ENCODE results near the gene MOGAT2. TPM values are rescaled to one million over a fixed set of nuclear protein-coding genes. Genes with fewer than 3 reads are reported as not detected.

The MOGAT2 gene
- total RNA-seq, 2 experiments from 2014 or later, result not detected

DNA sequence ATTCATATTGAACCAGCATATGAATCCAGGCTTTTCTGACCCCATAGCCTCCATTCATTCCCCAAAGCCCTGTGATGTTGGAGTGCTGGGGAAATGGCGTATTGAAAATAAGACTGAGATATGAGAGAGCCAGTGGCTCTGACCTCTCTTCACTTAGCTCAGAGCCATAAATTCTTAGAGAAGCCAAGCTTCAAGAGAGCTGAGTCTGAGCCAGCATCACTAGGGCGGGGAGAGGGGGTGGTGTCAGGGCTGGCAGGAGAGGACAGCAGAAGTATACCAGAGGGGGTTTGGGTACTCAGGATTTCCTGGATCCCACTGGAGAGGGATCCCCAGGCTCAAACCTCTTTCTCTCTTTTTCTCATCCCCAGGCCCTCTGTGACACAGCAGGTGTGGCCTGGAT is 16.7 kb upstream of the MOGAT2 start:
- DNase-seq, result no peak
- H3K4me1 Mint-ChIP-seq, result peaks cover 1% of the 10 kb centered on the region
- ChIA-PET CTCF (no interaction called here), POLR2A (no interaction called here)
- no peaks in the 10 kb centered on the region for H3K9me3 Mint-ChIP-seq
- no peaks in the 10 kb centered on the region for H3K36me3 Mint-ChIP-seq (ENCODE audit: low read depth)
- H3K27ac Mint-ChIP-seq, result no peak overlapping the region
- peaks cover 26% of the 10 kb centered on the region for H3K27me3 Mint-ChIP-seq
- H3K4me3 Mint-ChIP-seq, result no peak overlapping the region

DNA sequence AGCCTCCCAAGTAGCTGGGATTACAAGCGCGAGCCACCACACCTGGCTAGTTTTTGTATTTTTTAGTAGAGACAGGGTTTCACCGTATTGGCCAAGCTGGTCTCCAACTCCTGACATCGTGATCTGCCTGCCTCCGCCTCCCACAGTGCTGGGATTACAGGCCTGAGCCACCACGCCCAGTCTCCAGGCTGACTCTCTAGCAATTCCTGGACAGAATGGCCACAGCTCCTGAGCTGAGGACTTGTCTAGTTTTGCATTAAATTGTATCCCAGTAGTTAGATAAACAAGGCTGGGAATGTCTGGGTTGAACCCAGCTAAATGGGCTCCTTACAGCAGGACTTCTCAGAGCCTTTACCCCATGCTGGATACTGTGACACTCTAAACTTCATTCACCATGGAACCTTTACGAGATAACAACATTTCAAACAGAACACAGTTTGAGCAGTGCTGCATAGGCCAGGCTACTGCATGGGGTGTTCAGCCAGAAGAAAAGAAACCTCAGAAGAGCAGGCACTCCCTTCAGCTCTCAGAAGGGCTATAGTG is 13.9 kb upstream of the MOGAT2 start:
- Mint-ChIP-seq H3K4me3 (no peak overlapping the region), H3K27me3 (peaks cover 7% of the 10 kb centered on the region), H3K9me3 (no peaks in the 10 kb centered on the region), H3K36me3 (ENCODE audit: low read depth) (no peaks in the 10 kb centered on the region), H3K27ac (no peak overlapping the region), H3K4me1 (peaks cover 6% of the 10 kb centered on the region)
- POLR2A ChIA-PET, result no interaction called here
- DNase-seq, result no peak
- CTCF ChIA-PET, result no interaction called here

DNA sequence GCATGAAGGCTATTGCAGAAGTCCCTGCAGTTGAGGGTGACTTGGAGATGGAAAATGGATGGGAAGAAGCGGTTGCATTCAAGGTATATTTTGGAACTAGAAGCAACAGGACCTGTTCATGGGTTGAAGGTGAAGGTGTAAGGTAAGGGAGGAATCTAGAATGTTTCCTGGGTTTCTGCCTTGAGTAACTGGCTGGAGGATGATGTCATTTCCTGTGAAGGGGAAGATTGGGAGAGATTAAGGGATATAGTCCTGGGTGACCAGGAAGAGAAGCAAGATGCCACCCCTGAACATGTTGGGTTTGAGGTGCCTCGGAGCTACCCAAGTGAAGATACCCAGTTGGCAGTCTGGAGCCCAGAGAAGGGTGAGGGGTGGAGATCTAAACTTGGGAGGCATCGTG is 12.1 kb upstream of the MOGAT2 start:
- CTCF ChIA-PET, result interaction anchor here (0.7 to 1.8 kb wide), 10 partner anchors 12 to 572 kb away, joined by 3 to 7 read pairs (median 4); no protein-coding TSS in a partner anchor
- Mint-ChIP-seq H3K27me3 (peaks cover 2% of the 10 kb centered on the region), H3K4me3 (no peak overlapping the region), H3K27ac (no peak overlapping the region), H3K9me3 (no peaks in the 10 kb centered on the region), H3K4me1 (peaks cover 6% of the 10 kb centered on the region), H3K36me3 (ENCODE audit: low read depth) (no peaks in the 10 kb centered on the region)
- no peak for DNase-seq
- POLR2A ChIA-PET, result no interaction called here

DNA sequence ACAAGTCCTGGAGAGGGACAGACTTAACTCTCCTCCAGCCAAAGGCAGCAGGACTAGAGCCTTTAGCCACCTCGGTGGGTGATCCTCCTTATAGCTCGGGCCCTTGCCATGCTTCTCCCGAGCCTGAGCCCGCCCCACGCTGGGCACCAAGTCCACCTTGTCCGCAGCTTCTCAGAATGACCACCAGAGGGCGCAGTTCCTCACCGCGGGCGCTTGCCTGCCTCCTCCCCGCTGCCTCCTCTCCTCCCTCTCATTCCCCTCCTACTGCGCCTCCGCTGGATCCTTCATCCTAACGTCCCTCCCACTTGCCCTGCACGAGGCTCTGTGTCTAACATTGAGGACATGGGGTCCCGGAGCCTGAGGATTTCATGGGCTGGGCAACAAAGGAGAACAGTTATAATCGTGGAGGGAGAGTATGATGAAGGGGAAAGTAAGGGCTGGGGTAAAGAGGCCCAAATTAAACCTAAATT is 11.3 kb upstream of the MOGAT2 start:
- peak; percentile 70 for DNase-seq
- Mint-ChIP-seq H3K9me3 (no peaks in the 10 kb centered on the region), H3K27ac (no peak overlapping the region), H3K27me3 (peaks cover 6% of the 10 kb centered on the region), H3K36me3 (ENCODE audit: low read depth) (no peaks in the 10 kb centered on the region), H3K4me3 (no peak overlapping the region), H3K4me1 (peaks cover 6% of the 10 kb centered on the region)
- ChIA-PET CTCF (interaction anchor here (0.7 to 1.8 kb wide), 12 partner anchors 9 to 571 kb away, joined by 3 to 7 read pairs (median 4); no protein-coding TSS in a partner anchor), POLR2A (no interaction called here)

DNA sequence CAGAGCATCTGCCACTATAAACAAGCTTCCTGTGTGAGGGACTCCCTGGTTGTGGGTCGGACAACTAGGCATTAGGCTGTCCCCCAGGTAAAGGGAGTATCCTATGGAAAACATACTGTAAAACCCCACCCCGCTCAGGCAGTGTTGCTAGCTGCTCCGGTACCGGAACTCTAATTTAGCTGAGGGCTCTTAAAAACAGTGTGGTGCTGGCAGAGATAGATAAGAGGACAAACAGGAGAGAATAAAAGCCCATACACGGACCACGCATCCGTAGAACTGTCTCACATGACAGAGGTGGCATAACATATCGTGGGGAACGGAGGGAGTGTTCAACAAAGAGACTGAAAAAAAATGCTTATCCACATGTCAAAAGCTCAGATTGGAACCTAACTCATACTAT is 3.4 kb upstream of the MOGAT2 start:
- H3K4me3 Mint-ChIP-seq, result no peak overlapping the region
- no peaks in the 10 kb centered on the region for H3K36me3 Mint-ChIP-seq (ENCODE audit: low read depth)
- CTCF ChIA-PET, result interaction anchor here (1.1 kb wide), 1 partner anchor 8 kb away, joined by 3 read pairs; no protein-coding TSS in a partner anchor
- H3K9me3 Mint-ChIP-seq, result no peaks in the 10 kb centered on the region
- no peak for DNase-seq
- POLR2A ChIA-PET, result no interaction called here
- peaks cover 13% of the 10 kb centered on the region for H3K27me3 Mint-ChIP-seq
- H3K27ac Mint-ChIP-seq, result no peak overlapping the region
- no peaks in the 10 kb centered on the region for H3K4me1 Mint-ChIP-seq

DNA sequence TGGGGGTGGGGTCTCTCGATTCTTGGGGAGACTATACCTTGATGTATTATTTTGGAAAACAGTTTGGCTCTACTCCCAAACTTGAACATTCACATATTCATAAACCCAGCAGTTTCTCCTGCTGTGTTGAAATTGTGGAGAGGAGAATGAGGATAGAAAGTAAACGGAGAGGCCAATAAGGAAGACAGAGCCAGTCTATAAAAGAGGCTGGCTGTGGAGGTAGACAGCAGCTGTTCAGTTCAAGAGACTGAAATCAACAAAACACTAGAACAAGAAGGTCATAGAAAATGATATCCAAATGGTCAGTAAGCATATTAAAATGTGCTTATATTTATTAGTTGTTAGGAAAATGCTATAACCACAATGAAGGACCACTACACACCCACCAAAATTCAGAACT is 1.9 kb upstream of the MOGAT2 start:
- Mint-ChIP-seq H3K36me3 (ENCODE audit: low read depth) (no peaks in the 10 kb centered on the region), H3K4me1 (no peaks in the 10 kb centered on the region), H3K27ac (no peak overlapping the region), H3K27me3 (peaks cover 11% of the 10 kb centered on the region), H3K4me3 (no peak overlapping the region), H3K9me3 (no peaks in the 10 kb centered on the region)
- no peak for DNase-seq
- ChIA-PET CTCF (no interaction called here), POLR2A (no interaction called here)

DNA sequence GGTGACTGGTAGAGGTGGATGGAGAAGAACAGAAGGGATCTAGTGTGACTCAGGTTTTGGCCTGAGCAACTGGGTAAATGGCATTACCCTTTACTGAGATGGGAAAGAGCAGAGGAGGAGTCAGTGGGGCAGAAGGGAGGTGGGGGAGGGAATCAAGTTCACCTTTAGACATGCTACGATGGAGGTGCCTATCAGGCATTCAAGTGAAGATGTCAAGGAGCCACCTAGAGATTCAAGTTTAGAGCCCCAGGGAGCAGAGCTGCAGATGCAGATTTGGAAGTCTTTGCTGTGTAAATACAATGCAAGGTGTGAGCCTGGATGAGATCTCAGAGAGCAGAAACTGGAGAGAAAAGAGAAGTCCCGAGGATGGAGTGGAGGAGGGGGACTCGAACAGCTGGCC is 979 bp upstream of the MOGAT2 start:
- CTCF ChIA-PET, result no interaction called here
- no peak overlapping the region for H3K27ac Mint-ChIP-seq

DNA sequence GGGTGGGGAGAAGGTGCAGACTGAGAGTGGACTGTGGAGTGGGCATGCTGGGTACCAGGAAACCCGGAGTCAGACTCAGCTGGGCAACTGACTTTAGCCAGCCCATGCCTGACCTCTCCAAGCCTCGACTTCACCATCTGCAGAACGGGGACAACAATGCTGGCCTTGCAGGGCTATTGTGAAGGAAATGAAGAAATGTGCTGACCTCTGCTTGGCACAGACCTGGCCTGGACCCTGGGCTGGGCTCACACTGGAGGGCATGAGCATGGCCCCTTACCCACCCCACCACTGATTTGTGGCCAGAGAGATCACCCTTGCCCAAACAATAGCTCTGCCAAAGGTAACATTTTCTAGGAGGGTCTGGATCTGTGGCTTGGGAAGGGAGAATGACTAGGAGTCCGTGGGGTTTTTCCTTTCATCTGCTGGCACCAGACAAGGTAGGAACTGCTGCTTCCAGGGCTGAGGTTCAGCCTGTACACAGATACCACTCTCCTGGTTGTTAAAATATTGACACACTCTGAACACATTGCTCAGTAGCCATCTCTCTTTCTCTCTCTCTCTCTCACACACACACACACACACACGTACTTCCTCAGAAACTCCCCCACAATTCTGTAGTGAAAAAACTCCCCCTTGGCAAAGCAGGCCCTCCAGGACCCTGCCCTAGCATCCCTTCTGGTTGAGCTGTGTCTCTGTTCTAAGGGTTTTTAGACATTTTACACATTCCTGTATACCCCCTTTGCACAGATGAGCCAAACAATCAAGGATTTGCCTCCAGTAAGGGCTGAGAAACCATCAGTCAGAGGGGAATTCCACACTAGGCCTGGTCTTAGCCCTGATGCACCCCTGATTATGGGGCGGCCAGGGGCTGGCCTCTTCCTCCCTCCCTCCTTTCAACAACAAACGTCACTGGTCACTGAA is 1.0 kb downstream of the MOGAT2 start:
- no peak overlapping the region for H3K27ac Mint-ChIP-seq
- H3K4me3 Mint-ChIP-seq, result no peak overlapping the region
- ChIA-PET CTCF (interaction anchor here (1.0 kb wide), 1 partner anchor 12 kb away, joined by 3 read pairs; no protein-coding TSS in a partner anchor), POLR2A (no interaction called here)
- no peaks in the 10 kb centered on the region for H3K9me3 Mint-ChIP-seq
- peaks cover 4% of the 10 kb centered on the region for H3K27me3 Mint-ChIP-seq
- H3K4me1 Mint-ChIP-seq, result peaks cover 2% of the 10 kb centered on the region
- no peak for DNase-seq
- H3K36me3 Mint-ChIP-seq (ENCODE audit: low read depth), result no peaks in the 10 kb centered on the region

More for the DNA sequence above, 979 bp upstream of the MOGAT2 start:
- no peaks in the 10 kb centered on the region for H3K9me3 Mint-ChIP-seq
- no peak for DNase-seq
- no peak overlapping the region for H3K4me3 Mint-ChIP-seq
- peaks cover 6% of the 10 kb centered on the region for H3K27me3 Mint-ChIP-seq
- POLR2A ChIA-PET, result interaction anchor here (0.6 kb wide), 1 partner anchor 112 kb away, joined by 3 read pairs; no protein-coding TSS in a partner anchor
- H3K4me1 Mint-ChIP-seq, result no peaks in the 10 kb centered on the region
- no peaks in the 10 kb centered on the region for H3K36me3 Mint-ChIP-seq (ENCODE audit: low read depth)

DNA sequence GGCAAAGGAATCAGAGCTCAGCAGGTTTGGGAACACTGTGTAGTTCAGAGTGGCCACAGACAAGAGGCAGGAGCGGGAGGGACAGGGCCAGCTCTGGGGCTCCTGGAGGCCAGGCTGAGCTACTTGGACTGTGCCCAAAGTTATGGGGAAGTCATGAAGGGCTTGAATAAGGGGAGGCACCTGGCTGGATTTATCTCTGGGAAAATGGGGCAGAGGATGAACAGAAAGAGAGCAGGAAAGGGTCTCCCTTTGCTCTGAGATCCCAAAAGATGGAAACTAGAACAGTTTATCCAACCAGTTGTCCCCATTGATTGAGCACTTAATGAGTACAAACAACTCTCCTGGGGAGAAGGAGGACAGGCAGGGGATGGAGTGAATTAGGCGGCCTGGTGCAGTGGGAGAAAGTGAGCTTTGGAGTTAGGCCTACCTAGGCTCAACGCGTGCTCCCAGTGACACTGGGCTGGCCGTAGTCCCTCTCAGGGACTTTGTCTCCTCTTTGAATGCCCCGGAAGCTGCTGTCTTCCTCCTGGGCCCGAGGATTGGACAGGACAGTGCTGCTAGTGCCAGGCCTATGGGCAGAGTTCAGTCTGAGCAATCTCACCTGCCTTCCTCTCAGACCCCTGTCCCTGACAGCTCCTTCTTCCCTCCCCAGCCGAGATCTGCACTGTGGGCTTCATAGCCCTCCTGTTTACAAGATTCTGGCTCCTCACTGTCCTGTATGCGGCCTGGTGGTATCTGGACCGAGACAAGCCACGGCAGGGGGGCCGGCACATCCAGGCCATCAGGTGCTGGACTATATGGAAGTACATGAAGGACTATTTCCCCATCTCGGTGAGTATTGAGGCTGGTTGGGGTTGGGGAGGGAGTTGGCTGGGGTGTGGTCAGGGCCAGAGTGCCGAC is 2.0 kb downstream of the MOGAT2 start:
- H3K9me3 Mint-ChIP-seq, result no peaks in the 10 kb centered on the region
- peaks cover 2% of the 10 kb centered on the region for H3K4me1 Mint-ChIP-seq
- H3K27me3 Mint-ChIP-seq, result peaks cover 2% of the 10 kb centered on the region
- no peak overlapping the region for H3K27ac Mint-ChIP-seq
- no peak for DNase-seq
- H3K36me3 Mint-ChIP-seq (ENCODE audit: low read depth), result no peaks in the 10 kb centered on the region
- ChIA-PET CTCF (interaction anchor here (1.0 kb wide), 3 partner anchors 12 to 43 kb away, joined by 3 read pairs; no protein-coding TSS in a partner anchor), POLR2A (no interaction called here)
- no peak overlapping the region for H3K4me3 Mint-ChIP-seq

DNA sequence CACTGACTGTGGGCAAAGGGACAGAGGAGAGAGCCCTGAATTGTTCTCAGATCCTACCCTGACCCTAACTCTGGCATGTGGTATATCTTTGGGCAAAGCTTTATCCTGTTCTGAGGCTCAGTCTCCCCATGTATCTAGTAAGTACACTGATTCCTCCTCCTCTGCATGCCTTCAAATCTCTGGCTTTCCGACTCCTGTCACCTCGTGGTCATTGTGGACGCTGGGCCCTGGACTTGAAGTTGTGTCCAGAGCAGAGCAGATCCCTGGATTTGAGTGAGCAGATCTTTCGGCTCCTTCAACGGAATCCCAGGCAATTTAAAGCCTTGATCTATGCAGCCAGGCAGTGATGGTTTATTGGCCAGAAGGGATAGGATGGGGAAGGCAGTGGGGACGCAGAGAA is 3.0 kb downstream of the MOGAT2 start:
- no peaks in the 10 kb centered on the region for H3K36me3 Mint-ChIP-seq (ENCODE audit: low read depth)
- H3K27ac Mint-ChIP-seq, result no peak overlapping the region
- DNase-seq, result no peak
- ChIA-PET CTCF (no interaction called here), POLR2A (no interaction called here)
- H3K4me3 Mint-ChIP-seq, result no peak overlapping the region
- H3K9me3 Mint-ChIP-seq, result no peaks in the 10 kb centered on the region
- H3K27me3 Mint-ChIP-seq, result peaks cover 2% of the 10 kb centered on the region
- peaks cover 2% of the 10 kb centered on the region for H3K4me1 Mint-ChIP-seq

DNA sequence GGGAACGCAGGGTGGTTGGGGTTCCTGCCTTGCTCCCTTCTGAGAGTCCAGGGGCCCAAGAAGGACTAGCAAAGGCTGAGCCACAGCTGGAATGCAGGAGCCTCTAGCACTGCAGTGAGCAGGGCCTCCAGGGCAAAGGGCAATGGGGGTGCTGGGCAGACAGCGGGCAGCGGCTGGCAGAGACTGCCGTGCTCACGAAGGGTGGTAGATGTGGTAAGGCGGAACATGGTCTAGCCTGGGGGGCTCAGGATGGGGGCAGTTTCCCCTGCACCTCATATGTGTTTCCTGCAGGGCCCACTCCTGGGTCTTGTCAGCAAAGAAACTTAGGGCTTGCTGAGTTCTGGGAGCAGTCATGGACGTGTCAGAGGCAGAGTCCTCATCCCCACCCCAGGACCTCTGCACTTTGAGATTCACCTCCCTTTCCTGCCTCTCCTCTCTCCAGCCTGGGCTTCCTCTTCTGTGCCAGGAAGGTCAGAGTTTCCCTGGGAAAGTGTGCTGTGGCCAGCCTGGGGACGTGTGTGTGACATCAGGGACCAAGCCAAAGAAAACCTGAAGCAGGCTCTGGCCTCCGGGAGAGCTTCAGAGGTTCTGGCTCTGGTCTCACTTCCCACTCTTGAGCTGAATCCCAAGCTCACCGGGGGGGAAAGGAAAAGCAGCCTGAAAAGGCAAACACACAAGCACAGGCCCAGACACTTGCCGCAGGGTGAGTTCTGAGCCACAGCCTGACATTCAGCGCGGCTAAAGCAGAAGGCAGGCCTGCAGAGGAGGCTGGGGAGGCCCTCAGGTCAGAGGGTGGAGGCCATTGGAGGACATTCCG is 4.4 kb downstream of the MOGAT2 start:
- DNase-seq, result no peak
- Mint-ChIP-seq H3K4me1 (peaks cover 2% of the 10 kb centered on the region), H3K4me3 (no peak overlapping the region), H3K27me3 (no peaks in the 10 kb centered on the region), H3K27ac (no peak overlapping the region), H3K9me3 (no peaks in the 10 kb centered on the region), H3K36me3 (ENCODE audit: low read depth) (no peaks in the 10 kb centered on the region)
- POLR2A ChIA-PET, result no interaction called here
- CTCF ChIA-PET, result interaction anchor here (1.3 to 1.8 kb wide), 3 partner anchors 12 to 79 kb away, joined by 4 to 5 read pairs (median 5); no protein-coding TSS in a partner anchor

DNA sequence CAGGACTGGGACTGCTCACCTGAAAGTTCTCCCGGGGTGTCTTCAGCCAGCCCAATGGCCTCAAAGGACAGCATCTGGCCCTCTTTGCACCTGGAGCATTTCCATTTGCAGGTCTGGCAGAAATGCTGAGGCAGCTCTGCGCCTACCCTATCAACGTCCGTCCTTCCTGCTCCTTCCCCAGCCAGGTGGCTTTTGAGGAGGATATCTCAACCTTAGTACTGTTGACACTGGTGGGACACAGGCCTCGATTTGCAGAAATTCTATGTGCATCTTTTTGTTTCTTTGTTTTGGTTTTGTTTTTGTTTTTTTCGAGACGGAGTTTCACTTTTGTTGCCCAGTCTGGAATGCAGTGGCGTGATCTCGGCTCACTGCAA is 5.0 kb downstream of the MOGAT2 start:
- no peak for DNase-seq
- Mint-ChIP-seq H3K36me3 (ENCODE audit: low read depth) (no peaks in the 10 kb centered on the region), H3K4me3 (no peak overlapping the region), H3K27ac (no peak overlapping the region), H3K4me1 (peaks cover 2% of the 10 kb centered on the region), H3K9me3 (no peaks in the 10 kb centered on the region), H3K27me3 (no peaks in the 10 kb centered on the region)
- CTCF ChIA-PET, result interaction anchor here (1.3 to 1.8 kb wide), 3 partner anchors 12 to 79 kb away, joined by 4 to 5 read pairs (median 5); no protein-coding TSS in a partner anchor
- POLR2A ChIA-PET, result no interaction called here

All from activated CD4-positive, alpha-beta T cell treated with anti-CD3 and anti-CD28 coated beads, Interleukin-2, amount 10 ng/mL, durations not matched to agents 7 days and 5 days (primary cell).